AG09309 (cell line): ENCODE measurements around the gene SLC16A8.

Experiments
- DNase-seq: peaks from one replicate; pipeline ENCODE4 v3.0.0-alpha.2; 2010; ENCODE audit warnings: low read depth
- H3K4me3 ChIP-seq: 2 replicates; pipeline ENCODE4 v1.5.1; 2011; ENCODE audit warnings: mild to moderate bottlenecking, low read depth, low read length, moderate library complexity; ENCODE audit not compliant: control insufficient read depth
- TF ChIP-seq, protein P1 (sequence below): IDR thresholded peaks from 2 replicates; pipeline ENCODE4 v1.5.1; 2011; ENCODE audit warnings: mild to moderate bottlenecking, low read depth, low read length, inconsistent platforms; ENCODE audit not compliant: insufficient read depth, control insufficient read depth; ENCODE audit errors: missing control alignments

SLC16A8 gene

DNA sequence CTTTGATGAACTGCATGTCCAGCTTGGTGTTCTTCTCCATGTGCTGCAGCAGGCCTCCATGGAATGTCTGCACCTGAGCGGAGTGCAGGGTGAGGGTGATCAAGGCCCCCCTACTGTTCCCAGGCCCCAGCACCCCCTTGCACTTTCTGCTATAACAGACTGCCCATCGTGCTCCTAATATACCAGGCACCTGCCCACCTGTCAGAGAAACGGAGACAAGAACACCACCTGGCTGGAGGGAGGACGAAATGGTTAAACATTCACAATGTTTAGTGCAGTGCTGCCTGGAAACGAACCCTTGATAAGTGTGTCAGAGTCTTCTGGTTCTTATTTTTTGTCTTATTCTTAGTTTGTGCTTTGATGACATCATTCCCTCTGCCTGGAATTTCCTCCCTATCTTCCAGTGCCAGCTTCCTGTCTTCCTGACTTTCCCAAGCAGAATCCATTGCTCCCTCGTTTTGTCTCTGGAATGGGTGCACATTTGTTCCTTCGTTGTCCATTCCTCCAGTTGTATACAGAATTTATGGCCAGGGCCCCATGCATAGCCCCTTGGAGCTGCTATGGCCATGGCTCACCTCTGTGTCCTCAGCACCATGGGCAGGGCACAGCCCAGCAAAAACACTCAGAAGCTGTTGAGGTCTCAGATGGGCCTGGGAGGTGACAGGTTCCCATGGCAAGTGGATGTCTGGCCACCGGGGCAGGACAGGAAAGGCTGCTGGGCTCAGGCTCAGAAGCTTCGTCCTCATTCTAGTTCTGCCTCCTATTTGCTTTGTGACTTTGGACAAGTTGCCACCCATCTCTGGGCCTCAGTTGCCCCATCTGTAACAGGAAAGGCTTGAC is 14.6 kb upstream of the SLC16A8 start:
- no peak overlapping the region for H3K4me3 ChIP-seq
- peak; percentile 11 for DNase-seq
- TF ChIP-seq, protein P1, sequence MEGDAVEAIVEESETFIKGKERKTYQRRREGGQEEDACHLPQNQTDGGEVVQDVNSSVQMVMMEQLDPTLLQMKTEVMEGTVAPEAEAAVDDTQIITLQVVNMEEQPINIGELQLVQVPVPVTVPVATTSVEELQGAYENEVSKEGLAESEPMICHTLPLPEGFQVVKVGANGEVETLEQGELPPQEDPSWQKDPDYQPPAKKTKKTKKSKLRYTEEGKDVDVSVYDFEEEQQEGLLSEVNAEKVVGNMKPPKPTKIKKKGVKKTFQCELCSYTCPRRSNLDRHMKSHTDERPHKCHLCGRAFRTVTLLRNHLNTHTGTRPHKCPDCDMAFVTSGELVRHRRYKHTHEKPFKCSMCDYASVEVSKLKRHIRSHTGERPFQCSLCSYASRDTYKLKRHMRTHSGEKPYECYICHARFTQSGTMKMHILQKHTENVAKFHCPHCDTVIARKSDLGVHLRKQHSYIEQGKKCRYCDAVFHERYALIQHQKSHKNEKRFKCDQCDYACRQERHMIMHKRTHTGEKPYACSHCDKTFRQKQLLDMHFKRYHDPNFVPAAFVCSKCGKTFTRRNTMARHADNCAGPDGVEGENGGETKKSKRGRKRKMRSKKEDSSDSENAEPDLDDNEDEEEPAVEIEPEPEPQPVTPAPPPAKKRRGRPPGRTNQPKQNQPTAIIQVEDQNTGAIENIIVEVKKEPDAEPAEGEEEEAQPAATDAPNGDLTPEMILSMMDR, result no peak

DNA sequence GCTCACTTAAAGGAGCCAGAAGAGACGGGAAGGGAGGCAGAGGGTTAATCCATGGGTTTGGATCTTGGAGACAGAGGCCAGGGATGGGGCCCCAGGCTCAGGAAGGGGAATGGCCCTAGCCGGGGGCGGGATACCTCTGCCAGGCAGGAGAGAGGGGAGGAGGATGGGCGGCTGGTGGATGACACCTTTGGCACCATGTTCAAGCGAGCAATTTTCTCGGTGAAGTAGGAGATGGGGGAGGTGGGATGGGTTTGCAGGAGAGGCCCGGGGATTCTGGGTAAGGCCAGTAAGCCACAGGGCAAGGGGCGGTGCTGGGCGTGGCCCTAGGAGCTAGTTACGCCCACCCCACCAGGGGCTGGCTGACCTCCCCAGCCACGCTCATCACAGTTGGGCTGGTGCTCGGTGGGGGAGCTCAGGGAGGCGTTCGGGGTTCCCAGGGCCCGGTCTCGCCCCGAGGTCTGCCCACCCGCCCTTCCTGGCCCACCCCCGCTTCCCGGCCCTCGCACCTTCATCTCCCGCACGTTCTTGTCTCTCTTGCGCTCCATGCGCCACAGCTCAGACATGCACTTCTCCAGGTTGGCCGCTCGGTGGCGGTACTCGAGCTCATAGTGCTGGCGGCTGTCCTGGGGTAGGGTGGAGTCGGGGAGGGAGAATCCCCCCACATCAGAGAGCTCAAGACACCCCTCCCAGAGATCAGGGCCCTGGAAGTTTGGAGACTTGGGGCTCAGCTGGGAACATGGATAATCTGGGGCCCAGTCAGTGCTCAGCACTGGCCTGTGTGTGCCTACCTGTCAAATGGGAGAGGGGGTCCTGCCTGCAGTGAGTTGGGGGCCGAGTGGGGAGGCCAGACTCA is 13.8 kb upstream of the SLC16A8 start:
- TF ChIP-seq, protein P1, result peak; percentile 34
- DNase-seq, result no peak
- no peak overlapping the region for H3K4me3 ChIP-seq

DNA sequence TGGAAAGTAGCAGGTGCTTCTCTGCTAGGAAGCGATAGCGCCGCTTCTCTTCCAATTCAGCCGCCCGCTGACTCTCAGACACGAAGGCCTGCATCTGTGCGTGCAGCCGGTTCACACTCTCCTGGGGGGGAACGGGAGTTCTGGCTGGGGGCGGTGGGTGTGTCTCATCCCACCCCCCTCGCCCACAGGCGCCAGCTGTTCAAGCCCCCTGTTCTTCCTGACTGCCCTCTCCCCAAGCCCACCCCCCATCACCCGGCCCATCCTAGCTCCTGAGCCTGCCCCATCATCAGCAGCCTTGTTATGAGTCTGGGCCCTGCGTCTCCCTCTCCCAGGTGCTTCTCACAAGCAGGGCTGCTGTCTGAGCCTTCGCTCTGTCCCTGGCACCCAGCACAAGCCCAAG is 13.1 kb upstream of the SLC16A8 start:
- TF ChIP-seq, protein P1, result no peak
- DNase-seq, result no peak
- no peak overlapping the region for H3K4me3 ChIP-seq

DNA sequence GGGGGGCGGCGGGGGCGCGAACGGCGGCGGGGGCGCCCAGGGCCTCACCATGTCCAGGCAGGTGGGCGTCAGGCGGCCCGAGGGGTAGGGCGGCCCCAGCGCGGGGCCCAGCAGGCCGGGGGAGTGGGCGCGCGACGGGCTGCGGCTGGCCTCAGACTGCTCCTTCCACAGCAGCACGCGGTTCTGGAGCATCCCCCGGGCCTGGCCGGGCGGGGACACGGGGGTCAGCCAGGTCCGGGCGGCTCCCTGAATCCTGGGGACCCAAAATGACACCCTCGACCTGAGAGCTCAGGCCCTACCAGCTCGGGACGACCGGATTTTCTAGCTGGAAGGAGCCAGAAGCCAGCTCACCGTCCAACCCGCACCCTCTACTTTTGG is 5.5 kb upstream of the SLC16A8 start:
- H3K4me3 ChIP-seq, result no peak overlapping the region
- DNase-seq, result no peak
- TF ChIP-seq, protein P1, result no peak

DNA sequence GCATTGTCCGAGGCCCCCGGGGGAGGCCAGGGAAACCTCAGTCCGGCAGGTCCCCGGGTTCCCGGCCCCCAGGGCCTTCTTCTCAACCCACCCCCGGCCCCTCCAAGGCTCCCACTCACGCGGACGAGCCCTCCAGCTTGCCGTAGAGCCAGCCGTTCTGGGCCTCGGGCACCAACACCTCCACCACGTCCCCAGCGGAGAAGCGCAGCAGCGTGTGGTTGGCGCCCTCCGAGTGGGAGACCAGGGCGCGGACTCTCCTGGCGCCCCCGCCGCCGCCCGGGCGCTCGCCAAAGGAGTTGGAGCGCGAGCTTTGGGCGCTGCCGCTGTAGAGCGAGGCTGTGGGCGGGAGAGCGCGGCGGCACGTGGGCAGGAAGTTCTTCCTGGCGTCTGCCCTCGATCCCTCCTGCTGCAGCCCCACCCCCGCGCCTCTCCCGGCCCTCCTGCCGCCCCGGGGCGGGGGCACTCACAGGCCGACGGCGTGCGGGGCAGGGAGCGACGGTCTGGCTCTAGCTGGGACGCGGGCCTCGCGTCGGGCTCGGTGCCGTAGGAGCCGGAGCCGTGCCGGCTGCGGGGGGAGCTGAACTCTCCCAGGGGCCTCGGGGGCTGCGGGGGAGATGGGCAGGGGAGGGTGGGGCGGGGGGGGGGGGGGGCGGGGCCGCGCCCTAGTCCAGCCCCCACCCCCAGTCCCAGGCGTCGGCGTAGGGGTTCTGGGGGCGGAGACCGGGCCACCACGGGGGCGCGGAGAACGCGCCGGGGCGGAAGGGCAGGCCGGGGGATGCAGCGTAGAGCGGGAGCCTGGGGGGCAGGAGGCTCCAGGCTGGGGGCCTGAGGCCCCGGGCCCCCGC is 4.9 kb upstream of the SLC16A8 start:
- DNase-seq, result no peak
- H3K4me3 ChIP-seq, result peak overlapping the region; percentile 45
- TF ChIP-seq, protein P1, result no peak

DNA sequence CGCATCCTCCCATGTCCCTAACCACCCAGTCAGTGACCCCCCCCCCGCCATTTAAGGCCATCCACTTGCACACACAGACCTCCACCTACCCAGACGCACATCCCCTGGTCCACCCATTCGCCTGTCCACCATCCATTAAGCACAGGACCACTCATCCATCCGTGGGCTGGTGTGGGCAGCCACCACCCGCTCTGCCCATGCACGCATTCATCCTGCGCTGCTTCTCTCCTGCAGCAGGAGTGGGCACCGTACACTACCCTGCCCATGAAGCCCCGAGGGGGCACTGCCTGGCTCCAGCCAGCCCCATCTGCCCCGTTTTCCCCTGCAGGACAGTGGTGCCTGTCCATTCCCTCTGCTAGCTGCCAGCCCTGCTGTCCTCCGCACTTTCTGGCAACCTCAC is 3.9 kb upstream of the SLC16A8 start:
- TF ChIP-seq, protein P1, result no peak
- H3K4me3 ChIP-seq, result no peak overlapping the region
- DNase-seq, result no peak
